Measurements from ENCODE around the gene KCTD5.
"Not testable (repeated sequence)": the region's sequence is repeated elsewhere in the genome, so short reads cannot be mapped to it uniquely, and the experiment has no call there.

The KCTD5 gene

DNA sequence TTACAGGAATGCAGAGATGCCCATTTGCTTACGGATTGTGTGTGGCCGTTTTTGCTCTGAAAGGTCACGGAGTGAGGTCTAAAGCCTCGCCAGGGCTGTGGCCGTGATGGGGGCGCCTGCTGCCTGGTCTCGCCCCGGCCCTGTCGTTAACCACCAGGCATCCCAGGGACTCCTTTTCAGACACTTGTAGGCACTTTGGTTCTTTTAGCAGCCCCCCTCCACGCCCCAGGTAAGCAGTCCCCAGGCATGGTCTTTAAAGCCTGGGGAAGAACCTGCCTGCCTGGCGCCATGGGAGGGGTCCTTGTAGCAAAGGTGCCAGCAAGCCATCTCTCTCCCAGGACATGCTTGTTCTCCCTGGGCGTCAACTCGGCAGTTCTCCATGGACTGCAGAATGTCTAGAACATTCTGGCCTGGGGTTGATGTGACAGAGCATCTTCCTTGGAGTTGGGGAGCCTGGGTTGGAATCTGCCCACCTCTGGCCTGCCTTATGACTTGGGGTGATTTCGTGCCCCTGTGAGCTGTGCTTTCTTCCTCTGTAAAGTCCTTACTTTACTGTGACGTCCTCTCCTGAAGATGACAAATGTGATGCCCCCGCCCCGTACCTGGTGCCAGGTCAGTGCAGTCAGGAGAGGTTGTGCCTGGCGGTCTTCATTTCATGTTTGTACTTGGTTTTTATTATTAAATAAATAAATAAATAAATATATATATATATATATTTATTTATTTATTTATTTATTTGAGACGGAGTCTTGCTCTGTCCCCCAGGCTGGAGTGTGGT lies 5.4 kb downstream of the KCTD5 start:
- DNase-seq = no peak
- TF ChIP-seq POLR2A (IDR thresholded peaks at IDR 0.05; ENCODE audit: low read length) (no peak), GATA1 (IDR thresholded peaks at IDR 0.05; ENCODE audit: low read depth, low read length) (no peak)

DNA sequence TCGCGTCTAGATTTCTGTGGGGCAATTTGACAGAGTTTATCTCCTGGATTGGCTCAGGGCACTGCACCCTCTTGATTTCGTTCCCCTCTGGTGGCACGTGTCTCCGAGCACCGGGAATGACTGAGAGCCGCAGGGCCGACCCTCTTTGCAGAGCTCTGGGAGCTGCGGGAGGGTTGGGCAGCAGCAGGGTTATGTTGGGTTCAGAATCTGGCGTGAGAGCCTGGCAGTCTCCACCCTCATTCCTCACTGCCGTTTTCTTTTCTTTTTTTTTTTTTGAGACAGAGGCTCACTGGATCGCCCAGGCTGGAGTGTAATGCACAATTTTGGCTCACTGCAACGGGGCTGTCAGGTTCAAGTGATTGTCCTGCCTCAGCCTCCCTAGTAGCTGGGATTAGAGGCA lies 7.1 kb downstream of the KCTD5 start:
- not testable (repeated sequence) for DNase-seq

DNA sequence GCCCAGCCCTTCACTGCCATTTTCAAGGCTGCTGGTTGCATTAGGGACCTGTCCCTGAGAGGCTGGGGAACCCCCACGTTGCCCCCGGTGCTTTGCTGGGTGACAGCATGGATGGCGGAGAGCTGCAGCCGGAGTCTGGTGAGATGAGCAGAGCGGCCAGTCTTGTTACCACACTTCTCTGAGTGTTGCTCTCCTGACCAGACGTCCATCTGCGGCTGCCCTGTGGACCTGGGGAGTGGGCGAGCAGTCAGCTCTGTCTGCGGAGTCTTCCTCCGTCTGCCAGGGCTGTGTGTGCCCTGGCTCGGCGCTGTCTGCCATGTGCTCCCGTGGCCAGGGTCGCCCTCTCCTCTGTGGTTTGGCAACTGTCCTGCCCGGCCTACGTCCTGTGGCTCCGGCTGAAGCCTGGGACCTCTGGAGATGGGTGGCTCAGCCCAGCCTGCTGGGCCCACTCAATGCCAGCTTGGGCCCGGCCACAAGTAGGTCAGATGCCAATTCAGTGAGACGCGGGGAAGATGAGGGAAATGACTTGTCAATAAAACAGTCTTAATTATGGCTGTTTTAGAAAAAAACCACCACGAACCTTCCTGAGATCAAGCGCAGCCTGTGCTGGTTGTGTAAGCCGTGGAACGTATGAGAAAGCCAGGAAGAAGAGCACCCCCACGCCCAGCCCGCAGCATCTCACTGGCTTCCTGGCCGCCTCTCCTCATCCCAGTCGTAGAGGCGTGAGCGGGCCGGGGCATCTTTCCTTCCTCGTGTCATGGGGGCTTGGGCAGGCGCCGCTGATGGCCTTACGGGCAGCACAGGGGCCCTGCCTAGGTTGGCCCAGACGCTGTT lies 7.9 kb downstream of the KCTD5 start:
- no peak for TF ChIP-seq GATA1 (IDR thresholded peaks at IDR 0.05; ENCODE audit: low read depth, low read length)
- TF ChIP-seq POLR2A (IDR thresholded peaks at IDR 0.05; ENCODE audit: low read length) = no peak
- no peak for DNase-seq

DNA sequence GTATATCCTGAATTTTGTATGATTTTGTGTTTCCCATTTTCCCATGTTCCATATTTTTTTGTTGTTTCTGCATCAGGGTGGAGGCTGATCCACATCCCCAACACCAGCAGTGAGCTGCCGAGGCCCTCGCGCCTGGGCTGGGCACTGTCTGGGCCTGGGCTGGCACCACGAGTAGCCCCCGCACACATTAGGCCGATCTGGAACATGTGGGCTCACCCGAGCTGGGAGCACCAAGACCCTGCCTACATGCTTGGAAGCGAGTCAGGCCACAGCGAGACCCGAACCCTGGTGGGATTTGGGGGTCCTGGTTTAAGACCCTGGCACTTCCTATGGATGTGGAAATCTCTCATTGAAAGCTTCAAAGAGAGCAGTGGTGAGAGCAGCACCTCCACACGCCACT lies 8.5 kb downstream of the KCTD5 start:
- no peak for DNase-seq
- no peak for TF ChIP-seq GATA1 (IDR thresholded peaks at IDR 0.05; ENCODE audit: low read depth, low read length)
- TF ChIP-seq POLR2A (IDR thresholded peaks at IDR 0.05; ENCODE audit: low read length) = no peak

DNA sequence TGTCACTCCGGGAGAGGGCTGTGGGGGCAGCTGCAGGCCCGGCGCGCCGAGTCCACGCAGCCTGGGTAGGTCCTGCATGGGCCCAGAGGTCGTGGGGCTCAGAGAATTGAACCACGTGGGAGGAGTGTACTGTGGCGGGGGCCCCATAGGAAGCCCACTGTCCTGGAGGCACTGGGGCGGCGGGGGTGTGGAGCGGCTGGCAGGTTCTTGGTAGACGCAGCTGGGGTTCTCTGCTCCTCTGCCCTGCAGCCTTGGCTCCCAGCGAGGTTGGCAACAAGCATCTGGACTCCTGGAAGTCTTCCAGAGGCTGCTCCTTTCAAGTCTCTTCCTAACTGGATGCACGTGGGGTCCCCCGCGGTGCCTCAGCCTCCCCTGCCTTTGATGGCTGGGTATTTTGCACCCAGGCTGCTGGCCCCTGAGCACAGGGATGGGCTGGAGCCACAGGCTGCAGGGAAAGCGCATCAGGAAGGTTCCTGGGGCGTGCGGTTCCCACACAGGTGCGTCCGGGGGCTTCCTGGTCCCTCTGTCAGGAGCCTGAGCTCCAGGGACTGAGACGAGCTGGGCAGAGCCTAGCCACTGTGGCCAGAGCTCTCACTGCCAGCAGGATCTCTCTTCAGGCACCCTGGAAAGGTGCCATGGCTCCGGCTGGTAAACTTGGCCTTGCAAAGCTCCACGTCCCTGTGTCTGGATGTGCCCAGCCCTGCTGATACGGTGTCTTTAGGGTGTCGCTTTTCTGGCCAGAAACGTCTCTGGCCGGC lies 9.3 kb downstream of the KCTD5 start:
- TF ChIP-seq POLR2A (IDR thresholded peaks at IDR 0.05; ENCODE audit: low read length) (no peak), GATA1 (IDR thresholded peaks at IDR 0.05; ENCODE audit: low read depth, low read length) (no peak)
- no peak for DNase-seq

DNA sequence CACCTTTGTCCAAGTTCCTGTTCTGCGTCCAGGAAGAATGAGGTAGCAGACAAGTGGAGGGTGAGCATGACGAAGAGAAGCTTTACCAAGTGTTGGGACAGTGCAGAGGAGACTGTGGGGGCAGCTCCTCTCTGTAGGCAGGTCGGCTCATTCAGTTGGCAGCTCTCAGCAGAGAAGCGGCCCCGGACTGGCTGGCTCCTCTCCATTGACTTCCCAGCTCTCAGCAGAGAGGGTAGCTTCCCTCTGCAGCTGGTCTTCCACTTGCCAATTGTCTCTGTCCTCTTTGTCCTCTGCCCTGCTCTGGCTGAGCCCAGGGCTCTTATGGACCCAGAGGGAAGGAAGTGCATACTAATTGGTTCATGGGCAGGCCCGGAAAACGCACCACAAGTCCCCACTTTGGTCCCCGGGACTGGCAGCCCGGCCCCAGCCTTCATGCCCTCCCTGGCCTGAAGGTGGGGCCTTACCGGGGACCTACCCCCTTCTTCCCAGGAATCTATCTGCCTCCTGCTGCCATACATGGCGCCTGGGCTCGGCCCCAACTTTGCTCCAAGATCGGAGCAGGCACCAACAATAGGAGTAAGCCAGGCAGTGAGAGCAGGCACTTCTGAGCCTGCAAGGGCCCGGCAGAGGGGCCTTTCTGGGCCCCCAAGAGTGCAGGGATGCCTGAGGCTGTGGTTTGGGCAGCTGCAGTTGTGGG lies 10.1 kb downstream of the KCTD5 start:
- no peak for DNase-seq
- TF ChIP-seq POLR2A (IDR thresholded peaks at IDR 0.05; ENCODE audit: low read length) = no peak
- no peak for TF ChIP-seq GATA1 (IDR thresholded peaks at IDR 0.05; ENCODE audit: low read depth, low read length)

DNA sequence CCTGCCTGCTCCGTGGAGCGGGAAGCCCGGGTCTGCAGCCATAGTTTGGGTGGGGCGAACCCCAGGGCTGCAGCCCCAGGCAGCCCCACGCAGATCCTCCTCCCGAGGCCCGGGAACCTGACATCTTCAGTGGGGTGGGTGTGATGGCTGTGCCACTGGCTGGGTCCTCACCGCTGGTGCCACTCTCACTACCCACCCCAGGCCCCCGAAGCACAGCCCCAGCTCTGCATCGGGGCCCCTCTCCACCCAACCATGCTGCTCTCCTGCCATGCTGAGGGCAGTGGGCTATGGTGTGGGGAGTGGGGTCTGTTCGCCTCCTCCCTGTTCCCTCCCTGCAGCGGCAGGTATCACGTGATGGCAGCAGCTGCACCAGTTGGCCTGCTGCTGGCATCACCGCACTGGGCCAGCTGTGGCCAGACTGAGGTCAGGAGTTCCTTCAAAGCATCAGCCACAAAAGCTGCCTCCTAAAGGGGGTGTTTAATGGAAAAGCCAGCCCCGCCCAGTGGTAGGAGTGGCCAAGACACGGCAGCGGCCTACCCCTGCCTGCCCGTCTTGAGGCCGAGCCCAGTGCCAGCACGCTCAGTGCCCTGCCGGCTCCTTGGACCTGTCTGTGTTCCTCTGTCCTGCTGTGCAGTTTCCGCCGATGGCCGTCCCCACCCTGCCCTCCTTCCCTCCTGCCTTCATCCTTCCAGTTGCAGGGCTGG lies 10.8 kb downstream of the KCTD5 start:
- no peak for DNase-seq
- TF ChIP-seq POLR2A (IDR thresholded peaks at IDR 0.05; ENCODE audit: low read length) (no peak), GATA1 (IDR thresholded peaks at IDR 0.05; ENCODE audit: low read depth, low read length) (no peak)

DNA sequence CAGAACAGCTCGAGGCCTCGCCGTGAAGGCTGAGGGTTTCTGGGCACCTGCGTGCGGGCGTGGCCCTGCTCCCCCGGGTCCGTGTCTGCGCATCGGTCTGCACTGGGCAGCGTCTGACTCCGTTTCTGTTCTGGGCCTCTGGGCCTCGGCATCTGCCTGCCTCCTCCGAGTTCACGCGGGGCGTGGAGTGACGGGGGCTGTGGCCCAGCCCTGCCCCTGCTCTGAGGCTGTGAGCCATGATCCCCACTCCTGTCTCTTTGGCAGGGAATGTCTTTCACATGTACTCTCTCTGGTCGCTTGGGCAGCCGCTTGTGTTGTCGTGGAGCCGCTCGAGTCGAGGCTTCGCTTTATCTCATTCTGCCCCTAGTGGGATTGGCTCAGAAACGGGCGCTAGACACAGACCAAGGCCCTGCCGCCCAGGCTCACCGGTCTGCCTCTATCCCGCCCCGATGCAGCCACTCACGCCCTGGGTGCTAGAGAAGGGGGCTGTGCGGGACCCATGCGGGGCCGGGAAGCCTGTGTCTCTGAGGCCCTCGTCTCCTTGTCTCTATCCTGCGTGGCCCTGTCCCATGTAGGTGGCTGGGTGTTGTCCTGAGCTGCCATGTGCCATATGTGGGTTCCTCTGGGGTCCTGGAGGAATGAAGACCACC lies 14.4 kb downstream of the KCTD5 start:
- not testable (repeated sequence) for DNase-seq

DNA sequence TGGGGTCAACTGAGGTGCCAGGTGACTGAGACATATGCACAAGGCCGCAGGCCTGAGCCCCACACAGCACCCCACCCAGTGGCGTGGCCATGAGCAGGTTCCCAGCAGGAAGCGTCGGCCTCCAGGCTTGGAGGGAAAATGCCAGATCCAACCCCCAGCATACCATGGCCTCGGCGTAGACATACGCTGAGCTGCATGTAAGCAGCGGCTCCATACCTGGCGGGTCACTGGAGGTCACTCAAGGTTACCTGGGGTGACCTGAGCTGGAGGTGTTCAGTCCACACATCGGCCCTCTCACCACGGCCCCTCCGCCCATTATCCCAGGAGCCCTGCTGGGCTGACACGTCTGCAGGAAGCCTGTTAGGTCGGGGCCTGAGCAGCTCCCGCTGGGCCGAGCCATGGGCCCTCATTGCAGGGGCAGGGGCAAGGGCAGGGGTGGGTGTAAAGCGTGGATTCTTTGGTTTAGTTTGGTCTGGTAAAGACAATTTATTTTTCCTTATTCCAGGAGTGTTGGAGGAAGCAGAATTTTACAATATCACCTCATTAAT lies 15.2 kb downstream of the KCTD5 start:
- TF ChIP-seq POLR2A (IDR thresholded peaks at IDR 0.05; ENCODE audit: low read length) = no peak
- TF ChIP-seq GATA1 (IDR thresholded peaks at IDR 0.05; ENCODE audit: low read depth, low read length) = no peak
- DNase-seq = no peak

DNA sequence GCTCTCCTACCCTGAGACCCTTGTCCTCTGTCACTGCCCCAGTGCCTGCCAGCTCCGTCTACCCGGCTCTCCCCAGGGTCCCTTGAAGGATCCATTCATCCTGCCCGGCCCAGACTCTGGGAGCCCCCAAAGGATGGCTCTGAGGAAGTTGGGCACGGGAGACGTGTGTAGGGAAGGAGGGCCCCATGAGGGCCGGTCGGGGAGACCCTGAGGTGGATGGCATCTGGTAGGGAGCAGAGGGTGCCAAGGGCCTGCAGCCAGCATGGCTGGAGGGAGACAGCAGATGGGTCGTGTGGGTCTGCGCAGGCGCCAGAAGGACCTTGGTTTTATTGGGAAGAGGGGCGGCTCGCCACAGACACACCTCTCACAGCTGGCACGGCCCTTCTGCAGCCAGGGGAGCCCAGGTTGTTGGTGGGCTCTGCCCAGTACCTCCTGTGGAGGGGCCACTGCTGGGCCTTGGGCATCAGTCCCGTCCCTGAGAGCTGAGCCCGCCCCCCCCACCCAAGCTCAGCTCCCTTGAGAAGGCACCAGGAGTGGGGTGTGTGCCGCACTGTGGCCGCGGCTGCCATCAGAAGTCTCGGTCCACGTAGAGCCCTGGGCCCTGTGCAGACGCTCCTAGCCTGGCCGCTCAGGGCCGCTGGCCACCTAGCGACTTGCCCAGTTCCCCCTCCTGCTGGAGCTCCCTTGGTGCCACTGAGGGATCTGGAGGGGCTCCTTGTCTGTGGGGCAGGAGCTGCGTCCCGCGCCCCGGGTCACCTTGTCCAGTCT lies 16.0 kb downstream of the KCTD5 start:
- no peak for TF ChIP-seq GATA1 (IDR thresholded peaks at IDR 0.05; ENCODE audit: low read depth, low read length)
- no peak for TF ChIP-seq POLR2A (IDR thresholded peaks at IDR 0.05; ENCODE audit: low read length)
- no peak for DNase-seq

DNA sequence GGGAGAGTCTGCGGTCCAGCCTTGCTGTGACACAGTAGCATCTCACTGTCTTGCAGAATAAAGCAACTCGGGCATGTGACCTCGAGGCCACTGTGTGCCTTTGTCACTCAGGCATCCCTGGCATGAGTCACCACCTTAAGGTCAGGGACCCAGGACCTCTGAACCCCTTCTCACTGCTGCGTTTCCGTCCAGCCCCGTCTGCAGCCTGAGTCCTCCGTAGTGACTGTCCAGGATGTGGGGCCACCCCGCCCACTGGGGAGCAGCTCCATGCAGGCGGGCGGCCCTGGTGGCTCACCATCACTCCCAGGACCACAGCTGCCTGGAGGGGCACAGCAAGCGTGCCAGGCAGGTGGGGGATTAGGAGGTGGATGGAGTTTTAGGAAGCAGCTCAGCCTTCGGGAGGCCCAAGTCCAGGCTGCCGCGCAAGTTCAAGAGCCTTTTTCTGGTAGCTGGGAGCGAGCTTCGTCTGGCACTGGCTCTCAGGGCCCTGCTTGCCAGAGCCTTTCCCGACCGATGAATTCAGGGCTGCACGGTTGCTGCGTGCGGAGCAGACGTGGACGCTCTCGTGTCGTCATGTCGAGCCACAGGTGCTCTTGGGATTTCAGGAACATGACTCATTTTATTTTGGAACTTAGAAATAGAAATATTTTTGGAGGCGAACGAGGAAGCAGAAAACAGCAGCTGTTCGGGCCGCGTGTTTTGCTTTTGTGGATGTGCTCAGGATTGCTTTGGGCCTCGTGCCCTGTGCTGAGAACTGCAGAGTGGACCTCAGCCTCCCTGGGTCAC lies 16.8 kb downstream of the KCTD5 start:
- no peak for DNase-seq
- TF ChIP-seq POLR2A (IDR thresholded peaks at IDR 0.05; ENCODE audit: low read length) = no peak
- TF ChIP-seq GATA1 (IDR thresholded peaks at IDR 0.05; ENCODE audit: low read depth, low read length) = no peak
